NOMO-1 (cell line): ENCODE results near the gene FAM187B.
"Not testable (repeated sequence)": the region's sequence is repeated elsewhere in the genome, so short reads cannot be mapped to it uniquely, and the experiment has no call there.

Experiments
- DNase-seq, 2 experiments: peaks; one replicate each; lab custom pipeline; 2025; ENCODE audit not compliant: unreplicated experiment in 2 of 2; lab: John Stamatoyannopoulos, UW

The FAM187B gene

DNA sequence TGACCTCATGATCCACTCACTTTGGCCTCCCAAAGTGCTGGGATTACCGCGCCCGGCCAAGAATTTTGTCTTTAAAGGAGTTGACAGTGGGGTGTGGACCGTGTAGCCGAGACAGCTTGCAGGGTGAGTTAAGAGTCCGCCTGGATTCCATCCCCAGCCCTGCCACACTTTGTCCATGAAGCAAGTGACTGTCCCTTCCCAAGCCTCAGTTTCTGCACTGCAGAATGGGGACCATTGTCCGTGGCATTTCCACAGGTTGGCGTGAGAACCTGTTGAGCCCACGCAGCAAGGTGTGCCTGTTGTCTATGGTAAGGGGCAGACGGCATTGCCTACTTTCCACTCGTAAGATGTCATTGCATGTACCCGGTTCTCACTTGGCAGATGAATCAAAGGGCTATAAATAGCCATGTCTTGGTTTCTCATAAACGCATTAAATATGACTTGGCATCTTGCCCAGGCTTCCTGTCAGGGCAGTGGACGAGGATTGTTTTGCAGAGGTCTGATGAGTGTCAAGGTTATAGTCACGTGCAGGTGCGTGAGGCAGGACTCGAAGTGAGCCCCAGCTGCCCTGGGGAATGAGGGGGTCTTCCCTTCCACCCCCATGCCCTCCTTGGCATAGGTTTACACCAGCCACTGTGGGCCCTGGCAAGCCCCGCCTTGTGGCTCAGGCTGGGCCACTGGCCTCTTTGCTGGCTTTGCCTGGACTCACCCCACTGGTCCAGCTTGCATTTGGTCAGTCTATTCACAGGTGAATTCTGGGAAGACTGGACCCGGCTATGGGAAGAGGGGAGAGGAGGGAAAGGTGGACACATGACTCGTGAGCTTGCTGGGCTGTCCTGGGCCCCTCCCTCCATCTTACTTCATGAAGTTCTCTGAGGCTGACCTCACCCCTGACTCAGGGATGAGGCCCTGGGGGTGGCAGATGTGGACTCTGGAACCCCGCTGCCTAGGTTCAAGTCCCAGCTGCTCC, 14.6 kb downstream of the FAM187B start:
- peak; percentile 70 to 97 for DNase-seq

GRCh38 chr19:35212241-35212640, 16.3 kb downstream of the FAM187B start:
- no peak for DNase-seq

DNA sequence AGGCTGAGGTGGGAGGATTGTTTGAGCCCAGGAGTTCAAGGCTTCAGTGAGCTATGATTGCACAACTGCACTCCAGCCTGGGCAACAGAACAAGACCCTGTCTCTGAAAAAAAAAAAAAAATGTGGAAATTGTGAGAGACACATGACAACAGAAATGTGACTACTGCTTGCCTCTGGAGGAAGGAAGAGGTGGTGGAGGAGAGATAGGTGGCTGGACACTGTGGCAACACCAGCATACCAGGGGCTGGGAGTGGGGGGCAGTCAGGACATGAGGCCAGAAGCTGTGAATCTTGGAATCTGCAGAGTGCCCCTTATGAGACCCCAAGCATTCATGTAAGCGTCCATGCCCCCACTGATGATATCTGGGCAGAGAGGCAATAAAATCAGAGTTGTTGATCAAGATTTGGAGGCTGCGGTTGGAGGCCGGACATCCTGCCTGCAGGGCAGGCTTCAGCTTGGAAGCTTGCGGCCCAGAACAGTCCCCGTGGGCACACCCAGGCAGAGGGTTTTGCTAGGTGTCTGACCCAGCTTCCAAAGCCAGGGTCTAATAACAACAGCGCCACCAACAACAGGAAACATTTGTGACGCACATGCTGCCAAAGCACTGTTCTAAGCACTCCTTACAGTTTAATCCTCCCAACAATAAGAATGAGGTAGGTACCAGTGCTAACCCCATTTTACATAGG, 16.9 kb downstream of the FAM187B start:
- DNase-seq = peak; percentile 16 to 22

- DNase-seq = no peak
These were observed 18.9 kb downstream of the FAM187B start for GRCh38 chr19:35209646-35210045.

DNA sequence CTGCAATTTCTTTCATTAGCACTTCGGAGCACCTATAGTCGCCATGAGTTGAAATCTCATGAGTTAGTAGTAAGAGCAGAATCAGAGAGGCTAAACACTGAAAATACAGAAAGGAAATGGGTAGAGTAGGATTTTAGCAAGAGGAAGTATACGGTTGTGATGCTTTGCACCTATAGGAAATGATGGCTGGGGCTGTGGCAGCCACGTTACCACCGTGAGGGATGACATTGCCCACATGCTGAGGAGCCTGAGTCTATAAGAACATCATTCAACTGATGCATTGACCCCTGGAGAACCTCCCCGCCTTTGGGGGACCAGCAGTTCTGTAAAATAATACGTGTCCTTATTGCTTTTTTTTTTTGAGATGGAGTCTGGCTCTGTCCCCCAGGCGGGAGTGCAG, 20.4 kb downstream of the FAM187B start:
- DNase-seq = no peak

DNA sequence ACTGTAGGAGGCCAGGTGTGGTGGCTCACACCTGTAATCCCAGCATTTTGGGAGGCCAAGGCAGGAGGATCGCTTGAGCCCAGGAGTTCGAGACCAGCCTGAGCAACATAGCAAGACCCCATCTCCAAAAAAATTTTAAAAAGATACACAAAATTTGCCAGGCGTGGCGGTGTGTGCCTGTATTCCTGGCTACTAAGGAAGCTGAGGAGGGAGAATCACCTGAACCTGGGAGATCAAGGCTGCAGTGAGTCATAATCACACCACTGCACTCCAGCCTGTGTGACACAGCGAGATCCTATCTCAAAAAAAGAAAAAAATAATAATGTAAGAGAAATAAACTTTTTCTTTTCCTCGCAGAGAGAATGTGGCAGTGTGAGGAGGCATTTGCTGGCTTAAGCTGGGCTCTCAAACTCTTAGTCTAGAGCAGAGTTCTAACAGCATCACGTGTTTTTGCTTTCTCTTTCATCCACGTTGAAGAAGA, 21.1 kb downstream of the FAM187B start:
- no peak for DNase-seq

GRCh38 chr19:35206855-35207254, 21.7 kb downstream of the FAM187B start:
- DNase-seq = no peak

- no peak for DNase-seq
These were observed 22.2 kb downstream of the FAM187B start for GRCh38 chr19:35206379-35206778.

DNA sequence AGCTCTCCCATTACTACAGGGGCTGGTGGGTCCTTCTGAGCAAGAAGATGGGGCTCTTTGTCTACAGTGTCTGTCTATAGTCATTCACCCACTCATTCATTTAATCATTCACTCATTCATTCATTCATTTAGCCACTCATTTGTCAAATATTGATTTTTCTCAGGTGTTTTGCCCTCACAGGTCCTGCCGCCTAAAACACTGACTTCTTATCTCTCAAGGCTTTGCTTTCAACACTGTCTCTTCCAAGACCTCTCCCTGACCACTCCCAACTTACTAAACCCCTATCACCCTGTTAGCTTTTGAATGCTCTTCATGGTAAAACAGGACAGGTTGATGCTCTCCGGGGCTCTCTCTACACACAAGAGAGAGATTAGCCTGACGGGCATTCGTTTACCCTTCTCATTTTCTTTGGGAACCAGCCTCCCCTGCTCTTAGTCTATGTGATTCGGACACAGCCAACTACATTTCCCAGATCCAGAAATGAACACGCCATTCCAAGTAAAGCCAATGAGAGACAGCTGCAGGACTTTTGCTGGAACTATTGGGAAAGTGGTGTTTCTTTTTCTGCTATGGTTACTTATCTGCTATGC, 22.7 kb downstream of the FAM187B start:
- no peak for DNase-seq

GRCh38 chr19:35204799-35205732, 23.5 kb downstream of the FAM187B start:
- peak; percentile 71 to 78 for DNase-seq

GRCh38 chr19:35202722-35203688, 25.5 kb downstream of the FAM187B start:
- DNase-seq = no peak

DNA sequence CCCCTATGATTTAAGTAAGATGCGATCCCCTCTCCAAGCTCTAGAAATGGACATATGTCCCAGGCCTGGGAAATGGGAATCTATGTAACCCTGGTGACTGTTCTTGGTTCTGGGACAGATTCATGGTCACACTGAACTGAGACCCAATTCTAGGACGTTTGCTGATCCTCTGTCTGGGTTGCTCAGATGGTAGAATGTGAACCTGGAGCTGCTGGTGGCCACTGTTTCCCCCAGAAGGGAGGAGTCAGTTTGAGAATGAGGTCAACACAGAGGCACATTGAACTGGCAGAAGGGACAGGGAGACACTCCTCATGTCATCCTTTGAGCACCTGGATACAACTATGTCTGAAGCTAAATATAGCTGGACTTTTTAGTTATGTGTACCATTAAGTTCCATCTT, 29.1 kb downstream of the FAM187B start:
- DNase-seq = no peak

DNA sequence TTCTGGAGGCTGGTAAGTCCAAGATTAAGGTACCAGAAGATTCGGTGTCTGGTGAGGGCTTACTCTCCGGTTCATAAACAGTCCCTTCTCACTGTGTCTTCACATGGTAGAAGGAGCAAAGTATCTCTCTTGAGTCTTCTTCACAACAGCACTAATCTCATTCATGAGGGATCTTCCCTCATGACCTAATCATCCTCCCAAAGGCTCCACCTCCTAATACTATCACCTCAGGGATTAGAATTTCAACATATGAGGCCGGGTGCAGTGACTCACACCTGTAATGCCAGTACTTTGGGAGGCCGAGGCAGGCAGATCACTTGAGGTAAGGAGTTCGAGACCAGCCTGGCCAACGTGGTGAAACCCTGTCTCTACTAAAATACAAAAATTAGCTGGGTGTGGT, 31.7 kb downstream of the FAM187B start:
- DNase-seq = not testable (repeated sequence)

DNA sequence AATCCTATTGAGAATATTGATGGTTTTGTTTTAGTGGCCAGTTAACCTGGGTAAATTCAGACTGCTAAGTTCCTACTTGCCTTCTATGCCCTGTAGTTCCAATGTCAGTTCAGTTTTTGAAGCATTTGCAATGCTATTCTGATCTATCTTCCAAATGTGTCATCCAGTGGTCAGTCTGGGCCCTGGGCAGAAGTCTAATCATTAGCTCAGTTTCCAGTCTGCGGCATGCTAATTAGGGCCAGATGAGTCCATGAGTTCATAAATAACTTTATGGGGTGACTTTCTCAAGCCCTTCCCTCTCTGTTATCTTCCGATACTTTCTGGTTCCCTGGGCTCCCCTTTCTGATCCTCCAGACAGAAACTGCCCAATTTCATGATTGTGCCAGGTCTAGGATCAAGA, 32.7 kb downstream of the FAM187B start:
- DNase-seq = no peak

DNA sequence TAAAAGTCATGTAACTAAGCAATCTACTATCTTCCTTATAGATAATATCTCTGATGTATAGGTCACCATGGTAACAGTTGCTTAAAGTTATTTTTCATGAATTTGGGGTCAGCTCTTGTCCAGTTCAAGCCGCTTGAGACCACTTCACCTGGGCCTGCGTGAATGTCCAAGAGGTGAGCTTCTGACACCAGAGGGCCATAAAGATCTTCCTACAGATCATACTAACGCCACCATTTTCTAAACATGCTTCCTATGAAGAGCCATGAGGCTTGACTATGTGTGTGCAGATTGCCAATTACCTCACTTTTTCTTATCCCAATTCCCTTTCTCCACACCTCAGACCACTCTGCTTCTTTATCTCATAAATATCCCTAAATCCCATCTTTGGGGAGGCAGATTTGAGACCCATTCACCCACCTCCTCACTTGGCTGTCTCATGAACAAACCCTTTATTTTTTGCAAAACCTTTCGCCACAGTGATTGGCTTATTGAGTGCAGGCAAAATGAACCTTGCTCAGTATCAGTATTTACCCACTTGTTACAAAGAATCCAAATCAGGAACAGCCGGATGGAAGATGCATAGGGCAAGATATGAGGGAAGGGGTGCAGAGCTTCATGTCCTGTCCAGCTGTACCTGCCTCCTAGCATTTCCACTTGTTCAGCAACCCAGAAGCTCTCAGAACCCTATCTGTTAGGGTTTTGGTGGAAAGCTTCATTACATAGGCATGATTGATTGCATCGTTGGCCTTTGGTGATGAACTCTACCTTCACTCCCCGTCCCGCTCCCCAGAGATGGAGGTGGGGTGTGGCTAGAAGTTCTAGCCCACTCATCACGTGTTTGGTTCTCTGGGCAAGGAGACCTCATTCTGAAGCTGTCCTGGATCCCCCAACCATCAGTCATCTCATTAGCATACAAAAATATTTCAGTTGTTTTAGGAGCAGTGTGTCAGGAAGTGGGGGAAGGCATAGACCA, 34.2 kb downstream of the FAM187B start:
- DNase-seq = no peak

DNA sequence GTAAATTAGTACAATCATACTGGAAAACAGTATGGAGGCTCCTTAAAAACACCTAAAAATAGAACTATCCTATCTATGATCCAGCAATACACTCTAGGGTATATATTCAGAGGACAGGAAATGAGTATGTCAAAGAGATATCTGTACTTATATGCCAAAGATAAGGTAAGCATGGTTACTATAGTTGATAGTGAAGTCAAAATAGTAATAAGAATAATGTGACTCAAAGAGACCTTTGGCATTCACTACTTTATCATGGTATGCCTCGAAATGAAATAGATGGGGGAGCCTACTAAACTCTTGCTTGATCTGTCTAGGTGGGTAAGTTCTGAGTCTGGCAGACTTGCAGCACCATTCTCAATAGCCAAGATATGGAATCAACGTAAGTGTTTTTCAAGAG, 43.7 kb downstream of the FAM187B start:
- no peak for DNase-seq

GRCh38 chr19:35184267-35184666, 44.3 kb downstream of the FAM187B start:
- DNase-seq = no peak

GRCh38 chr19:35181387-35181786, 47.2 kb downstream of the FAM187B start:
- DNase-seq = no peak
